SU-DHL-6 (cell line): ENCODE measurements around the gene POC1A.
A peak's percentile ranks its signal among the peaks of the same experiment; 100 is the strongest.
"Not testable (repeated sequence)": the region's sequence is repeated elsewhere in the genome, so short reads cannot be mapped to it uniquely, and the experiment has no call there.

ENCODE experiments used
- H2AFZ ChIP-seq: fragments of 200-600 bp; sonication (generic); 2 replicates; pipeline ENCODE4 v1.6.1; 2014; ENCODE audit warnings: low read depth, mild to moderate bottlenecking, moderate library complexity, mixed read lengths, antibody characterized with exemption, low read length; ENCODE audit not compliant: severe bottlenecking
- H3F3A ChIP-seq: fragments of 200-600 bp; shearing (Covaris generic); 2 replicates; pipeline ENCODE4 v1.6.0; 2016; ENCODE audit warnings: antibody characterized with exemption, mild to moderate bottlenecking; ENCODE audit not compliant: insufficient read depth
- H3K27ac ChIP-seq: fragments of 200-600 bp; sonication (generic); 2 replicates; pipeline ENCODE4 v1.5.1; 2016; ENCODE audit warnings: low read depth, mild to moderate bottlenecking, low read length, moderate library complexity, mixed read lengths
- H3K27me3 ChIP-seq: fragments of 200-600 bp; sonication (generic), shearing (Covaris generic); 2 replicates; pipeline ENCODE4 v1.6.0; 2014; ENCODE audit warnings: mild to moderate bottlenecking, low read length
- H3K36me3 ChIP-seq: fragments of 200-600 bp; sonication (generic); 2 replicates; pipeline ENCODE4 v1.6.1; 2014; ENCODE audit warnings: mild to moderate bottlenecking, low read length, mixed read lengths
- H3K4me2 ChIP-seq: fragments of 300-600, 200-600 bp; shearing (Covaris generic), sonication (generic); 2 replicates; pipeline ENCODE4 v1.6.0; 2014; ENCODE audit warnings: low read length, low read depth, mild to moderate bottlenecking; ENCODE audit not compliant: poor library complexity, severe bottlenecking
- H3K4me3 ChIP-seq: fragments of 200-600 bp; sonication (generic); 2 replicates; pipeline ENCODE4 v1.5.1; 2014; ENCODE audit warnings: antibody characterized with exemption, low read length, mild to moderate bottlenecking, mixed read lengths; ENCODE audit not compliant: insufficient read depth, poor library complexity, severe bottlenecking
- H3K79me2 ChIP-seq: fragments of 200-600 bp; sonication (generic); 2 replicates; pipeline ENCODE4 v1.6.1; 2014; ENCODE audit warnings: mild to moderate bottlenecking, low read length, moderate library complexity; ENCODE audit not compliant: insufficient read depth
- H3K9ac ChIP-seq: fragments of 200-600 bp; sonication (generic); 2 replicates; pipeline ENCODE4 v1.7.0; 2014; ENCODE audit warnings: mild to moderate bottlenecking, low read length
- H3K9me2 ChIP-seq: fragments of 200-600 bp; sonication (generic); replicated peaks from 2 replicates; pipeline ENCODE4 v1.6.1; 2014; ENCODE audit warnings: low read length; ENCODE audit not compliant: insufficient read depth
- H3K9me3 ChIP-seq: fragments of 200-600 bp; sonication (generic); 2 replicates; pipeline ENCODE4 v1.6.1; 2014; ENCODE audit warnings: low read length, mixed read lengths; ENCODE audit not compliant: insufficient read depth
- H4K20me1 ChIP-seq: fragments of 200-600 bp; sonication (generic); 2 replicates; pipeline ENCODE4 v1.6.1; 2014; ENCODE audit warnings: low read depth, mild to moderate bottlenecking, antibody characterized with exemption, low read length, moderate library complexity, mixed read lengths
- EZH2phosphoT487 ChIP-seq: fragments of 200-600 bp; sonication (generic), shearing (Covaris generic); conservative IDR thresholded peaks from 2 replicates; pipeline ENCODE4 v1.6.1; 2018; ENCODE audit warnings: mild to moderate bottlenecking, antibody characterized with exemption, low read length, moderate library complexity, mixed read lengths
- TF ChIP-seq, protein P1 (sequence below): fragments of 200-600 bp; sonication (generic); IDR thresholded peaks from one replicate; pipeline ENCODE4 v1.5.1; 2017; ENCODE audit warnings: antibody characterized with exemption, mild to moderate bottlenecking, low read length, moderate library complexity; ENCODE audit not compliant: insufficient read depth, poor library complexity, severe bottlenecking

Gene POC1A

DNA sequence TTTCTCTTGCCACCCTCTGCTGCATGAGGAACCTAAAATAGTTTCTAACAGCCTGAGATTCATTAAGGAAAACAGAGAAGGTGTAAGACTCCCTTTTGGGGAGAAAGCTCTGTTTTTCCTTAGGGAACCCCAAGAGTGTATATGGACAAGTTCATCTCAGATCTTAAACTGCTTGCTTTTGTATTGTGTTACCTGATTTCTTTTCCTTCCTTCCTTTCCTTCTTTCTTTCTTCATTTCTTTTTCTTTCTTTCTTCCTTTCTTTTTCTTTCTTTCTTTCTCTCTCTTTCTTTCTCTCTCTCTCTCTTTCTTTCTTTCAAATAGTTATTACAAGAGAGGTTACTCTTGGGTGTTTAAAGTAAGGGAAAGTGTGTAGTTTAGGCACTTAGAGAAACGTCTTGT, 5.3 kb upstream of the POC1A start:
- Histone ChIP-seq H3K9me3 (no peaks in the 10 kb centered on the region), H3F3A (no peaks in the 10 kb centered on the region), H3K4me3 (no peak overlapping the region), H3K4me2 (no peak overlapping the region), H3K27ac (no peak overlapping the region), H3K9ac (no peak overlapping the region), H3K27me3 (no peaks in the 10 kb centered on the region), H4K20me1 (no peaks in the 10 kb centered on the region), H3K79me2 (no peaks in the 10 kb centered on the region), H2AFZ (no peak overlapping the region), H3K36me3 (no peaks in the 10 kb centered on the region), H3K9me2 (no peaks in the 10 kb centered on the region)
- no peak for TF ChIP-seq EZH2phosphoT487
- TF ChIP-seq, protein P1, sequence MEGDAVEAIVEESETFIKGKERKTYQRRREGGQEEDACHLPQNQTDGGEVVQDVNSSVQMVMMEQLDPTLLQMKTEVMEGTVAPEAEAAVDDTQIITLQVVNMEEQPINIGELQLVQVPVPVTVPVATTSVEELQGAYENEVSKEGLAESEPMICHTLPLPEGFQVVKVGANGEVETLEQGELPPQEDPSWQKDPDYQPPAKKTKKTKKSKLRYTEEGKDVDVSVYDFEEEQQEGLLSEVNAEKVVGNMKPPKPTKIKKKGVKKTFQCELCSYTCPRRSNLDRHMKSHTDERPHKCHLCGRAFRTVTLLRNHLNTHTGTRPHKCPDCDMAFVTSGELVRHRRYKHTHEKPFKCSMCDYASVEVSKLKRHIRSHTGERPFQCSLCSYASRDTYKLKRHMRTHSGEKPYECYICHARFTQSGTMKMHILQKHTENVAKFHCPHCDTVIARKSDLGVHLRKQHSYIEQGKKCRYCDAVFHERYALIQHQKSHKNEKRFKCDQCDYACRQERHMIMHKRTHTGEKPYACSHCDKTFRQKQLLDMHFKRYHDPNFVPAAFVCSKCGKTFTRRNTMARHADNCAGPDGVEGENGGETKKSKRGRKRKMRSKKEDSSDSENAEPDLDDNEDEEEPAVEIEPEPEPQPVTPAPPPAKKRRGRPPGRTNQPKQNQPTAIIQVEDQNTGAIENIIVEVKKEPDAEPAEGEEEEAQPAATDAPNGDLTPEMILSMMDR: no peak

DNA sequence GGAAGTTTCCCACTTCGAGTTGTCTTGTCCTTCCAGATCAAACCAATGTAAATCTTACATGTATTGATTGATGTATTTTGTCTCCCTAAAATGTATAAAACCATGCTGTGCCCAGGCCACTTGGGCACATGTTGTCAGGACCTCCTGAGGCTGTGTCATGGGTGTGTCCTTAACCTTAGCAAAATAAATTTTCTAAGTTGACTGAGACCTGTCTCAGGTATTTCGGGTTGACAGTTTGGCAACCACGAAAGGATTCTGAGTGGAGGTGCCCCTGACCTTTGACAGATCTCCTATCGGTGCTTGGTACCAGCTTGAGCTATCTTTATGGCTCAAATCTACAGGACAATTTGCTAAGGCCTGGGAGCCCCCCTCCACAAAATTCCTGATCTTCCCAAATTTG, 1.7 kb upstream of the POC1A start:
- Histone ChIP-seq H4K20me1 (no peaks in the 10 kb centered on the region), H3K4me3 (no peak overlapping the region), H3K27me3 (no peaks in the 10 kb centered on the region), H3K27ac (no peak overlapping the region), H3K9ac (no peak overlapping the region), H3K79me2 (peaks cover 15% of the 10 kb centered on the region; the same call in 1 of the 2 replicates), H3K9me2 (no peaks in the 10 kb centered on the region), H3K4me2 (no peak overlapping the region), H3K36me3 (no peaks in the 10 kb centered on the region), H3K9me3 (no peaks in the 10 kb centered on the region), H3F3A (no peaks in the 10 kb centered on the region), H2AFZ (no peak overlapping the region)
- no peak for TF ChIP-seq EZH2phosphoT487
- TF ChIP-seq, protein P1: no peak

DNA sequence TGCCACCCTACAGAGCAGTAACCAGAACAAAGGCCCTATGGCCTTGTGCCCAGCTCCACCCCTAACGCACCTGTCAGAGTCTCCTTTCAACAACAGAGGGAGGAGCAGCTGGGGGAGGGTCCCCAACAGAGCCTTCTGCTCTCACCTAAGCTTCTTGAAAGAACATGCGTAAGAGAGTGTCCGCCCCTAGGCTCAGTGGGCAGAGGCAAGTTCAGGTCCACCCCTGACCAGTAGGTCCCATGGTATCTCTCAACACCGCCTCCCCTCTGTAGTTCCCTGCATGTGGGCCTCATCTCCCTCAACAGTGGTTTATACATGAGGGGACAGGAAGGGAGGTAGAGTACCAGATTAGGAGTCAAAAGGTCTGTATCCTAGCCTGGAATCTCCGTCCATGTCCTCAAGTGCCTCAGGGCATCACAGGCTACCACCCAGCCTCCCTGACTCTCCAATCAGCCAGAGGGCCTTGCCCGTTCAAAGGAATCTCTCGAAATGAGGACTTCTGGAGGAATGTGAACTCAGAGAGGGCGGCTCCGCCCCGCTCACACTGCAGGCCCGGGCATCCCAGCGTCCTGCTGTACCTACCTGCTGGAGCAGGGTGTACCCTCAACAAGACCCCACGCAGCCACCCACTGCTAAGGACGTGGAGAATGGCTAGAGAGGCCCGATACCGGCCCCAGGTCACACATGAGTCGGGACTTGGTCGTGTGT, 680 bp downstream of the POC1A start:
- Histone ChIP-seq H4K20me1 (no peaks in the 10 kb centered on the region), H3K27ac (peak overlapping the region; percentile 56), H3F3A (no peaks in the 10 kb centered on the region), H3K9me2 (no peaks in the 10 kb centered on the region), H2AFZ (peak overlapping the region; percentile 82), H3K9ac (peak overlapping the region; percentile 92), H3K4me2 (peak overlapping the region; percentile 88), H3K36me3 (no peaks in the 10 kb centered on the region), H3K27me3 (no peaks in the 10 kb centered on the region), H3K4me3 (peak overlapping the region; percentile 80), H3K9me3 (no peaks in the 10 kb centered on the region), H3K79me2 (peaks cover 15% of the 10 kb centered on the region; the same call in 1 of the 2 replicates)
- TF ChIP-seq, protein P1: no peak
- TF ChIP-seq EZH2phosphoT487: no peak

DNA sequence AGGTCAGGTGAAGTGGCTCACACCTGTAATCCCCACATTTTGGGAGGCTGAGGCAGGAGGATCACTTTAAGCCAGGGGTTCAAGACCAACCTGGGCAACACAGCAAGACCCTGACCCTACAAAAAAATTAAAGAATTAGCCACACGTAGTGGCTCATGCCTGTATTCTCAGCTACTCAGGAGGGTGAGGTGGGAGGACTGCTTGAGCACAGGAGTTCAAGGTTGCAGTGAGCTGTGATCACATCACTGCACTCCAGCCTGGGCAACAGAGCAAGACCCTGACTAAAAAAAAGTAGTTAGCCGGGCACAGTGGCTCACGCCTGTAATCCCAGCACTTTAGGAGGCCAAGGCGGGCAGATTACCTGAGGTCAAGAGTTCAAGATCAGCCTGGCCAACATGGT, 2.2 kb downstream of the POC1A start:
- H2AFZ ChIP-seq, H3F3A ChIP-seq, H3K4me2 ChIP-seq, H3K4me3 ChIP-seq, H4K20me1 ChIP-seq, H3K27me3 ChIP-seq, H3K27ac ChIP-seq, H3K9me2 ChIP-seq, H3K9ac ChIP-seq, H3K9me3 ChIP-seq, H3K36me3 ChIP-seq: not testable (repeated sequence)
- H3K79me2 ChIP-seq: peaks cover 15% of the 10 kb centered on the region; the same call in 1 of the 2 replicates
